Testis (tissue), 2 donors: ENCODE results near the gene VPS26A.

Experiments used
- CTCF ChIP-seq, 3 experiments: fragments of 450-650 bp in 2 of 3; fragments of 200-600 bp in 1 of 3; sonication (generic) in 1 of 3; IDR thresholded peaks; one replicate each; pipeline ENCODE4 v1.5.1; 2016 to 2019; ENCODE audit warnings: antibody characterized with exemption in 3 of 3, mild to moderate bottlenecking in 2 of 3, moderate library complexity in 1 of 3
- POLR2A ChIP-seq: fragments of 450-650 bp; IDR thresholded peaks from one replicate; pipeline ENCODE4 v1.6.1; 2017; ENCODE audit warnings: antibody characterized with exemption, mild to moderate bottlenecking, moderate library complexity

- no peak for TF ChIP-seq CTCF (IDR thresholded peaks at IDR 0.05)
- no peak for TF ChIP-seq POLR2A
These were observed 48.5 kb upstream of the VPS26A start for GRCh38 chr10:69075431-69075830.
